H9 (cell line): ENCODE data around the gene RAB40C. TPM values are rescaled to one million over a fixed set of nuclear protein-coding genes. Genes with fewer than 3 reads are reported as not detected.

Source experiments
- DNase-seq: peaks from one replicate; pipeline ENCODE4 v3.0.0-alpha.2; 2017
- H2AFZ ChIP-seq: one replicate; pipeline ENCODE4 v1.6.1; 2013; ENCODE audit warnings: mild to moderate bottlenecking, low read length, control low read depth, moderate library complexity
- H2AK5ac ChIP-seq: 2 replicates; pipeline ENCODE4 v1.6.1; 2013; ENCODE audit warnings: low read length, control low read depth, mixed read lengths; ENCODE audit not compliant: insufficient read length
- H2BK120ac ChIP-seq: one replicate; pipeline ENCODE4 v1.6.1; 2013; ENCODE audit warnings: low read depth, mild to moderate bottlenecking, low read length, control low read depth, inconsistent platforms; ENCODE audit not compliant: poor library complexity, severe bottlenecking
- H2BK12ac ChIP-seq: 2 replicates; pipeline ENCODE4 v1.6.1; 2013; ENCODE audit warnings: low read length, control low read depth, mixed read lengths, low read depth; ENCODE audit not compliant: insufficient read length
- H2BK15ac ChIP-seq: 2 replicates; pipeline ENCODE4 v1.6.1; 2013; ENCODE audit warnings: low read depth, low read length, control low read depth
- H2BK20ac ChIP-seq: one replicate; pipeline ENCODE4 v1.6.1; 2013; ENCODE audit warnings: low read depth, mild to moderate bottlenecking, low read length, control low read depth, inconsistent platforms; ENCODE audit not compliant: poor library complexity, severe bottlenecking
- H2BK5ac ChIP-seq: 2 replicates; pipeline ENCODE4 v1.6.1; 2013; ENCODE audit warnings: low read length, control low read depth, mixed read lengths; ENCODE audit not compliant: insufficient read length
- H3K14ac ChIP-seq: 2 replicates; pipeline ENCODE4 v1.6.1; 2013; ENCODE audit warnings: low read length, control low read depth; ENCODE audit not compliant: insufficient read depth
- H3K18ac ChIP-seq: 2 replicates; pipeline ENCODE4 v1.6.1; 2013; ENCODE audit warnings: low read depth, mild to moderate bottlenecking, mixed read lengths, low read length, control low read depth; ENCODE audit not compliant: insufficient read length
- H3K23ac ChIP-seq: 2 replicates; pipeline ENCODE4 v1.6.1; 2013; ENCODE audit warnings: low read length, control low read depth, mixed read lengths, low read depth; ENCODE audit not compliant: insufficient read length
- H3K23me2 ChIP-seq: 2 replicates; pipeline ENCODE4 v1.6.1; 2013; ENCODE audit warnings: low read depth, mild to moderate bottlenecking, mixed read lengths, low read length, control low read depth; ENCODE audit not compliant: insufficient read length, poor library complexity, severe bottlenecking
- H3K27ac ChIP-seq: 2 replicates; pipeline ENCODE4 v1.5.1; 2013; ENCODE audit warnings: low read length, control low read depth, mixed read lengths, low read depth; ENCODE audit not compliant: insufficient read length
- H3K27me3 ChIP-seq: 2 replicates; pipeline ENCODE4 v1.6.1; 2013; ENCODE audit warnings: low read length, control low read depth, inconsistent platforms; ENCODE audit not compliant: insufficient read depth
- H3K4ac ChIP-seq: 2 replicates; pipeline ENCODE4 v1.6.1; 2013; ENCODE audit warnings: low read depth, mild to moderate bottlenecking, control low read depth, inconsistent platforms, low read length, moderate library complexity
- H3K4me1 ChIP-seq: 2 replicates; pipeline ENCODE4 v1.6.1; 2013; ENCODE audit warnings: low read length, control low read depth, inconsistent platforms; ENCODE audit not compliant: insufficient read depth
- H3K4me2 ChIP-seq: 2 replicates; pipeline ENCODE4 v1.6.1; 2013; ENCODE audit warnings: low read length, control low read depth, mixed read lengths; ENCODE audit not compliant: insufficient read length, insufficient read depth
- H3K56ac ChIP-seq: 2 replicates; pipeline ENCODE4 v1.6.1; 2013; ENCODE audit warnings: low read depth, mild to moderate bottlenecking, mixed read lengths, low read length, control low read depth; ENCODE audit not compliant: insufficient read length
- H3K79me1 ChIP-seq: 2 replicates; pipeline ENCODE4 v1.6.1; 2013; ENCODE audit warnings: low read depth, mild to moderate bottlenecking, moderate library complexity, low read length, control low read depth, inconsistent platforms; ENCODE audit not compliant: insufficient read depth, poor library complexity, severe bottlenecking
- H3K79me2 ChIP-seq: 2 replicates; pipeline ENCODE4 v1.6.1; 2013; ENCODE audit warnings: low read length, control low read depth, inconsistent platforms; ENCODE audit not compliant: insufficient read depth
- H3K9ac ChIP-seq: 2 replicates; pipeline ENCODE4 v1.6.1; 2013; ENCODE audit warnings: low read length, control low read depth, mixed read lengths; ENCODE audit not compliant: insufficient read length; ENCODE audit errors: extremely low read depth
- H3K9me3 ChIP-seq: one replicate; pipeline ENCODE4 v1.6.1; 2013; ENCODE audit warnings: low read depth, low read length, inconsistent platforms; ENCODE audit not compliant: control insufficient read depth
- H3T11ph ChIP-seq: one replicate; pipeline ENCODE4 v1.6.1; 2013; ENCODE audit warnings: mild to moderate bottlenecking, low read length, control low read depth, inconsistent platforms
- H4K20me1 ChIP-seq: one replicate; pipeline ENCODE4 v1.6.1; 2013; ENCODE audit not compliant: control insufficient read depth, insufficient read length, insufficient read depth
- H4K5ac ChIP-seq: 2 replicates; pipeline ENCODE4 v1.6.1; 2013; ENCODE audit warnings: low read depth, mild to moderate bottlenecking, mixed read lengths, low read length, control low read depth; ENCODE audit not compliant: insufficient read length
- H4K8ac ChIP-seq: replicated peaks from 2 replicates; pipeline ENCODE4 v1.6.1; 2013; ENCODE audit warnings: low read length, control low read depth, mixed read lengths, low read depth; ENCODE audit not compliant: insufficient read length
- H4K91ac ChIP-seq: 2 replicates; pipeline ENCODE4 v1.6.1; 2013; ENCODE audit warnings: low read depth, mild to moderate bottlenecking, moderate library complexity, mixed read lengths, low read length, control low read depth; ENCODE audit not compliant: insufficient read length
- H3K27ac Mint-ChIP-seq, 3 experiments: 2 replicates in 2 of 3; 3 replicates in 1 of 3; pipeline ENCODE4 v1.8.0; 2020 to 2021; ENCODE audit warnings: mixed read lengths in 3 of 3, mild to moderate bottlenecking in 1 of 3, moderate library complexity in 1 of 3
- H3K27me3 Mint-ChIP-seq: 2 replicates; pipeline ENCODE4 v1.8.0; 2021; ENCODE audit warnings: low read depth, mild to moderate bottlenecking, moderate library complexity, mixed read lengths
- H3K36me3 Mint-ChIP-seq, 3 experiments: 2 replicates in 2 of 3; 3 replicates in 1 of 3; pipeline ENCODE4 v1.8.0; 2020 to 2021; ENCODE audit warnings: low read depth in 3 of 3, mixed read lengths in 3 of 3; ENCODE audit not compliant: insufficient read depth in 1 of 3
- H3K4me1 Mint-ChIP-seq, 2 experiments: 2 replicates each; pipeline ENCODE4 v1.8.0; 2020; ENCODE audit warnings: mixed read lengths in 2 of 2
- H3K4me3 Mint-ChIP-seq, 2 experiments: 2 replicates in 1 of 2; 3 replicates in 1 of 2; pipeline ENCODE4 v1.8.0; 2020 to 2021; ENCODE audit warnings: mild to moderate bottlenecking in 2 of 2, mixed read lengths in 2 of 2, moderate library complexity in 1 of 2
- H3K9me3 Mint-ChIP-seq, 2 experiments: 2 replicates in 1 of 2; 3 replicates in 1 of 2; pipeline ENCODE4 v1.8.0; 2020; ENCODE audit warnings: mild to moderate bottlenecking in 2 of 2, mixed read lengths in 2 of 2, moderate library complexity in 1 of 2
- CTCF ChIP-seq: fragments of 200-600 bp; sonication (generic); conservative IDR thresholded peaks from 3 replicates; pipeline ENCODE4 v1.8.0; 2021; ENCODE audit warnings: antibody characterized with exemption, mild to moderate bottlenecking
- WGBS: extraction: QIAGEN DNeasy Blood & Tissue Kit; methylation state at CpG from one replicate; pipeline ENCODE4 v1.1.7; 2013; ENCODE audit warnings: missing lambda C conversion rate, low lambda C conversion rate, mixed read lengths; ENCODE audit not compliant: insufficient read length; ENCODE audit errors: extremely low coverage; 5-methylcytosine and 5-hydroxymethylcytosine counted together
- total RNA-seq: library from RNA; stranded (reverse); gene quantifications from 2 replicates; pipeline ENCODE4 v1.2.1, GENCODE V29; 2021

RAB40C gene
- total RNA-seq, 1 experiment from 2014 or later, result 19.1 TPM

GRCh38 chr16:575354-576196 lies 14.3 kb upstream of the RAB40C start:
- H3K9ac ChIP-seq, result no peak overlapping the region
- H2AK5ac ChIP-seq, result no peak overlapping the region
- Mint-ChIP-seq H3K27ac (no peak overlapping the region), H3K4me1 (peaks cover 6 to 21% of the 10 kb centered on the region in 2 experiments), H3K4me3 (no peak overlapping the region), H3K9me3 (no peaks in the 10 kb centered on the region), H3K27me3 (no peaks in the 10 kb centered on the region; the same call in 1 of the 2 replicates), H3K36me3 (peaks cover 0 to 4% (median 3%) of the 10 kb centered on the region in 3 experiments; a peak in 4 of 7 replicates)
- no peak overlapping the region for H2BK15ac ChIP-seq
- H3K79me1 ChIP-seq, result no peaks in the 10 kb centered on the region
- H4K8ac ChIP-seq, result no peak overlapping the region
- H3K4ac ChIP-seq, result no peak overlapping the region
- no peak overlapping the region for H3K18ac ChIP-seq
- H3K27ac ChIP-seq, result no peak overlapping the region
- no peak for TF ChIP-seq CTCF
- H2AFZ ChIP-seq, result no peak overlapping the region
- no peak overlapping the region for H2BK12ac ChIP-seq
- no peak overlapping the region for H3T11ph ChIP-seq
- H3K56ac ChIP-seq, result no peak overlapping the region
- no peak overlapping the region for H3K23ac ChIP-seq
- no peak overlapping the region for H2BK5ac ChIP-seq
- H3K4me1 ChIP-seq, result no peaks in the 10 kb centered on the region
- H4K5ac ChIP-seq, result no peak overlapping the region
- WGBS, result no CpG with 5 or more reads among the region's 36 CpGs
- DNase-seq, result no peak
- no peaks in the 10 kb centered on the region for H3K23me2 ChIP-seq
- no peak overlapping the region for H2BK120ac ChIP-seq
- H2BK20ac ChIP-seq, result no peak overlapping the region
- H4K20me1 ChIP-seq, result no peaks in the 10 kb centered on the region
- no peaks in the 10 kb centered on the region; the same call in 1 of the 2 replicates for H3K79me2 ChIP-seq
- H3K9me3 ChIP-seq, result no peaks in the 10 kb centered on the region
- no peak overlapping the region for H3K4me2 ChIP-seq
- no peaks in the 10 kb centered on the region for H3K27me3 ChIP-seq
- no peak overlapping the region for H3K14ac ChIP-seq
- no peak overlapping the region for H4K91ac ChIP-seq
